MM.1S (cell line): ENCODE data around the gene CABCOCO1.

Experiments
- DNase-seq: peaks from one replicate; pipeline ENCODE4 v3.0.0-alpha.2; 2015
- H2AFZ ChIP-seq: fragments of 300-600 bp; sonication (generic); 2 replicates; pipeline ENCODE4 v1.6.0; 2016; ENCODE audit warnings: antibody characterized with exemption, low read length
- H3F3A ChIP-seq: fragments of 300-600 bp; sonication (generic); 2 replicates; pipeline ENCODE4 v1.6.1; 2016; ENCODE audit warnings: mild to moderate bottlenecking, antibody characterized with exemption, low read length, moderate library complexity, mixed read lengths; ENCODE audit not compliant: insufficient read depth
- H3K27ac ChIP-seq: fragments of 300-600 bp; sonication (generic); 2 replicates; pipeline ENCODE4 v1.5.1; 2016; ENCODE audit warnings: mild to moderate bottlenecking, low read length
- H3K27me3 ChIP-seq: fragments of 300-600 bp; sonication (generic); replicated peaks from 2 replicates; pipeline ENCODE4 v1.6.0; 2016; ENCODE audit warnings: low read length; ENCODE audit not compliant: insufficient read depth
- H3K36me3 ChIP-seq: fragments of 300-600 bp; sonication (generic); replicated peaks from 2 replicates; pipeline ENCODE4 v1.6.1; 2016; ENCODE audit warnings: mild to moderate bottlenecking, low read length, mixed read lengths; ENCODE audit not compliant: insufficient read depth
- H3K4me1 ChIP-seq: fragments of 300-600 bp; sonication (generic); 2 replicates; pipeline ENCODE4 v1.6.1; 2016; ENCODE audit warnings: low read length, mixed read lengths
- H3K4me2 ChIP-seq: fragments of 300-600 bp; sonication (generic); 2 replicates; pipeline ENCODE4 v1.6.0; 2016; ENCODE audit warnings: low read depth, low read length
- H3K4me3 ChIP-seq: fragments of 300-600 bp; sonication (generic); 2 replicates; pipeline ENCODE4 v1.5.1; 2016; ENCODE audit warnings: low read length, mixed read lengths
- H3K79me2 ChIP-seq: fragments of 300-600 bp; sonication (generic); 2 replicates; pipeline ENCODE4 v1.6.1; 2016; ENCODE audit warnings: mixed run types, low read length, mixed read lengths
- H3K9ac ChIP-seq: fragments of 300-600 bp; sonication (generic); 2 replicates; pipeline ENCODE4 v1.6.1; 2016; ENCODE audit warnings: low read length, mixed read lengths
- H3K9me2 ChIP-seq: fragments of 300-600 bp; sonication (generic); replicated peaks from 2 replicates; pipeline ENCODE4 v1.6.1; 2016; ENCODE audit warnings: mild to moderate bottlenecking, low read length, mixed read lengths; ENCODE audit not compliant: insufficient read depth
- H3K9me3 ChIP-seq: fragments of 300-600 bp; sonication (generic); replicated peaks from 2 replicates; pipeline ENCODE4 v1.6.1; 2016; ENCODE audit warnings: mild to moderate bottlenecking, low read length, mixed read lengths; ENCODE audit not compliant: insufficient read depth
- H4K20me1 ChIP-seq: fragments of 300-600 bp; sonication (generic); 2 replicates; pipeline ENCODE4 v1.6.1; 2016; ENCODE audit warnings: mild to moderate bottlenecking, low read length, moderate library complexity, mixed read lengths; ENCODE audit not compliant: insufficient read depth
- EZH2 ChIP-seq: fragments of 300-600 bp; sonication (generic); optimal IDR thresholded peaks from 2 replicates; pipeline ENCODE3; 2017; ENCODE audit warnings: low read depth, mild to moderate bottlenecking, antibody characterized with exemption, low read length, mixed read lengths
- EZH2phosphoT487 ChIP-seq: fragments of 300-600 bp; sonication (generic); IDR thresholded peaks from 2 replicates; pipeline ENCODE4 v1.6.1; 2018; ENCODE audit warnings: antibody characterized with exemption, low read length
- TF ChIP-seq, protein P1 (sequence below): fragments of 300-600 bp; sonication (generic); IDR thresholded peaks from 2 replicates; pipeline ENCODE4 v1.5.1; 2016; ENCODE audit warnings: antibody characterized with exemption, low read length, mixed read lengths

CABCOCO1 gene

DNA sequence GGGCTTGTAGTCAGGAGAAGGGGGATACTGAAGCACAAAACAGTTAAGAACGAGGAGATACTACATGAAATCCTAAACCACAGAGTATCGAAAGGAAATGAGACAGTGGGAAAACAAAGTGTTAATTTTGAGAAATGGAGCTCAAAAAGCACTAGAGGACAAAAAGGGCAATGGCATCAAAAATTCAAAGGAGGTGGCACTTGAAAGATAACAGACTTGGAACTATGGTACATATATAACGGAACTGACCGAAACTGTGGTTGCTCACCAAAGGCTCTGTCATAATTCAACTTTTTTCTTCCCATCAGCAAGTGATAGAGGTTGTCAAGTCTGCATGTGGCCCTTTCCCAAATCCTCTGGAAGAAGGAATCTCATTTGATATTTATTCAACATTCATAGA, 97.0 kb downstream of the CABCOCO1 start:
- no peaks in the 10 kb centered on the region for H3F3A ChIP-seq
- no peaks in the 10 kb centered on the region for H3K9me3 ChIP-seq
- H3K27ac ChIP-seq, result no peak overlapping the region
- H2AFZ ChIP-seq, result no peak overlapping the region
- no peaks in the 10 kb centered on the region for H4K20me1 ChIP-seq
- no peak for DNase-seq
- H3K79me2 ChIP-seq, result no peaks in the 10 kb centered on the region
- no peaks in the 10 kb centered on the region for H3K27me3 ChIP-seq
- H3K36me3 ChIP-seq, result no peaks in the 10 kb centered on the region
- H3K9ac ChIP-seq, result no peak overlapping the region
- no peak overlapping the region for H3K4me2 ChIP-seq
- TF ChIP-seq EZH2 (no peak), EZH2phosphoT487 (no peak)
- TF ChIP-seq, protein P1, sequence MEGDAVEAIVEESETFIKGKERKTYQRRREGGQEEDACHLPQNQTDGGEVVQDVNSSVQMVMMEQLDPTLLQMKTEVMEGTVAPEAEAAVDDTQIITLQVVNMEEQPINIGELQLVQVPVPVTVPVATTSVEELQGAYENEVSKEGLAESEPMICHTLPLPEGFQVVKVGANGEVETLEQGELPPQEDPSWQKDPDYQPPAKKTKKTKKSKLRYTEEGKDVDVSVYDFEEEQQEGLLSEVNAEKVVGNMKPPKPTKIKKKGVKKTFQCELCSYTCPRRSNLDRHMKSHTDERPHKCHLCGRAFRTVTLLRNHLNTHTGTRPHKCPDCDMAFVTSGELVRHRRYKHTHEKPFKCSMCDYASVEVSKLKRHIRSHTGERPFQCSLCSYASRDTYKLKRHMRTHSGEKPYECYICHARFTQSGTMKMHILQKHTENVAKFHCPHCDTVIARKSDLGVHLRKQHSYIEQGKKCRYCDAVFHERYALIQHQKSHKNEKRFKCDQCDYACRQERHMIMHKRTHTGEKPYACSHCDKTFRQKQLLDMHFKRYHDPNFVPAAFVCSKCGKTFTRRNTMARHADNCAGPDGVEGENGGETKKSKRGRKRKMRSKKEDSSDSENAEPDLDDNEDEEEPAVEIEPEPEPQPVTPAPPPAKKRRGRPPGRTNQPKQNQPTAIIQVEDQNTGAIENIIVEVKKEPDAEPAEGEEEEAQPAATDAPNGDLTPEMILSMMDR, result no peak
- H3K4me1 ChIP-seq, result no peaks in the 10 kb centered on the region
- no peak overlapping the region for H3K4me3 ChIP-seq
- H3K9me2 ChIP-seq, result no peaks in the 10 kb centered on the region

DNA sequence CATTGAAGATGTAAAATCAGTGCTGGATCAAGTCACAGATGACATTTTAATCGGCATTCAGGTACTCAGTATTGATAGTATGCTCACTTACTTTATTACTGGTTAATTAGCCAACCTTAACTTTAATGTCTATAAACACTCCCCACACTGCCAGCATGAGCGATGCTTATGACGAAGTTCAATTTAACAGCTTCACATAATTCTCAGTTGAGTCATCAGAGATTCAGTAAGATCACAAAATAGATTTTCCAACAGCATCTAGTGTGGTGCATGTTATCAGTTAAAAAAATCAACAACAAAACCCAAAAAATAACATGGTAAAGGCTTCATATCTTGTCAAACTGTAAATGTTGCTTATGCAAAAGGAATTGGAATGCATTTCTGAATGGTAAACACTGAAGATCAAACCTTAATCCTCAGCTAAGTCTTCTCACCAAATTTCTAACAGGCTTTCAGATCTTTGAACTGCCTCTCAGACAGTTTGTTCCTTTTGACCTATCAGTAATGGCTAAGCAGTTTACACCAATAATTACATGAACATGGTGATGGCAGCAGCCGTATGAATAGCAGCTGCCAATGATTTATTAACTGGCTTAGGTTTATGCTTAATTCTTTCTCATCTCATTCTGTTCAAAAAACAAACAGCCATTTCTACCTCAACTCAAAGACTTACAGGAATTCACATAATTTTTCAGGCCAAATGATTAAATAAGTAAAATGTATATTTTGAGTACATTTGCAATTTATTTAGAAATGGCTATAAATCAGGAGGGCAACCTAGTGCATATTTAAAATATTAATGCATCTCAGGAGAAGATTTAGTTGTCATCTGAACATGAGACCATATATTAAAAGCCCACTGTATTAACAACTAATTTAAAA, 98.5 kb downstream of the CABCOCO1 start:
- H3K79me2 ChIP-seq, result no peaks in the 10 kb centered on the region
- DNase-seq, result no peak
- H3K9me2 ChIP-seq, result no peaks in the 10 kb centered on the region
- no peaks in the 10 kb centered on the region for H4K20me1 ChIP-seq
- no peaks in the 10 kb centered on the region for H3K9me3 ChIP-seq
- H3K4me1 ChIP-seq, result no peaks in the 10 kb centered on the region
- TF ChIP-seq, protein P1, result no peak
- TF ChIP-seq EZH2 (no peak), EZH2phosphoT487 (no peak)
- H3K36me3 ChIP-seq, result no peaks in the 10 kb centered on the region
- no peaks in the 10 kb centered on the region for H3K27me3 ChIP-seq
- H3F3A ChIP-seq, result no peaks in the 10 kb centered on the region
- H2AFZ ChIP-seq, result no peak overlapping the region
- H3K4me2 ChIP-seq, result no peak overlapping the region
- H3K27ac ChIP-seq, result no peak overlapping the region
- H3K4me3 ChIP-seq, result no peak overlapping the region
- no peak overlapping the region for H3K9ac ChIP-seq

DNA sequence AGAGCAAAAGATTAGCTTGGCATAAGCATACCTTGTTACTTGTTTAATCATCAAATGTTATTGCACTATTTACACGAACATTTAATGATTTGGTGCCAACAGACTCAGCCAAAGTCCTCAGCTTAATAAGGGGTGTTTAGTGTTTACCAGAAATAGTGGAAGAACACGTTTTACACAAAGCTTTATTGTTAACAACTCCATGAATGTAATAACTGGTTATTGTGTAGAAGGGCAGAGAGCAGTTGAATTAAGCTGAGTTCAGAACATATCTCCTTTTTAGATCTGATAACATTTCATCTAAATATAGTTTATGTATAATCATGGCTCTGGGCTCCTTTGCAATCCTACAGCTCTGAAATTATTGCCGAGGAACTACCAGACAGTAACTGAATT, 99.1 kb downstream of the CABCOCO1 start:
- no peaks in the 10 kb centered on the region for H3K79me2 ChIP-seq
- H3K4me3 ChIP-seq, result no peak overlapping the region
- no peaks in the 10 kb centered on the region for H4K20me1 ChIP-seq
- H3F3A ChIP-seq, result no peaks in the 10 kb centered on the region
- no peaks in the 10 kb centered on the region for H3K36me3 ChIP-seq
- no peak overlapping the region for H3K4me2 ChIP-seq
- no peak overlapping the region for H2AFZ ChIP-seq
- H3K9me3 ChIP-seq, result no peaks in the 10 kb centered on the region
- H3K9me2 ChIP-seq, result no peaks in the 10 kb centered on the region
- no peak overlapping the region for H3K9ac ChIP-seq
- H3K27me3 ChIP-seq, result no peaks in the 10 kb centered on the region
- no peak for TF ChIP-seq EZH2
- TF ChIP-seq, protein P1, result no peak
- no peak for TF ChIP-seq EZH2phosphoT487
- no peak overlapping the region for H3K27ac ChIP-seq
- DNase-seq, result no peak
- H3K4me1 ChIP-seq, result no peaks in the 10 kb centered on the region
